Heart left ventricle (tissue), 16 donors: ENCODE measurements around the gene AGFG2. TPM values are rescaled to one million over a fixed set of nuclear protein-coding genes. Genes with fewer than 3 reads are reported as not detected.

ENCODE experiments used
- ATAC-seq, 4 donors: fragments of 200-7000 bp; cut with Tn5 transposase; one replicate each; pipeline ENCODE4 v1.9.1; 2020 to 2022; ENCODE audit warnings: moderate library complexity in 4 of 4, mild to moderate bottlenecking in 3 of 4, moderate number of reproducible peaks in 1 of 4
- DNase-seq, 5 donors: peaks; one replicate each; pipeline ENCODE4 v3.0.0-alpha.2; 2020
- H3K27ac ChIP-seq, 12 donors: fragments of 200-600 bp; sonication (generic) in 4 of 12; one replicate each; pipeline versions ENCODE4 v1.5.0 to v1.8.0; 2016 to 2022; ENCODE audit warnings: mild to moderate bottlenecking in 2 of 12
- H3K27me3 ChIP-seq, 9 donors: fragments of 200-600 bp; sonication (generic) in 2 of 9; one replicate each; pipeline versions ENCODE4 v1.5.1 to v1.8.0; 2016 to 2022; ENCODE audit warnings: mild to moderate bottlenecking in 3 of 9
- H3K36me3 ChIP-seq, 9 donors: fragments of 200-600 bp; sonication (generic) in 2 of 9; one replicate each; pipeline versions ENCODE4 v1.5.0 to v1.8.0; 2018 to 2022; ENCODE audit warnings: mild to moderate bottlenecking in 2 of 9
- H3K4me1 ChIP-seq, 12 donors: fragments of 200-600 bp; sonication (generic) in 4 of 12; one replicate each; pipeline versions ENCODE4 v1.5.0 to v1.8.0; 2016 to 2022; ENCODE audit warnings: mild to moderate bottlenecking in 3 of 12
- H3K4me3 ChIP-seq, 12 donors: fragments of 200-600 bp; sonication (generic) in 4 of 12; one replicate each; pipeline versions ENCODE4 v1.5.0 to v1.8.0; 2017 to 2022; ENCODE audit warnings: mild to moderate bottlenecking in 9 of 12, moderate library complexity in 4 of 12
- H3K9me3 ChIP-seq, 12 donors: fragments of 200-600 bp; sonication (generic) in 4 of 12; one replicate each; pipeline versions ENCODE4 v1.5.0 to v1.8.0; 2016 to 2022; ENCODE audit warnings: mild to moderate bottlenecking in 1 of 12
- POLR2A ChIP-seq, 2 donors: fragments of 450-650 bp; IDR thresholded peaks; one replicate each; pipeline ENCODE4 v1.6.1; 2017; ENCODE audit warnings: antibody characterized with exemption in 2 of 2, mild to moderate bottlenecking in 2 of 2, moderate library complexity in 2 of 2
- WGBS, 4 donors: extraction: QIAGEN DNeasy Blood & Tissue Kit in 2 of 4; methylation state at CpG; one replicate each; pipeline versions ENCODE4 v1.1.5 to v1.1.7; 2013 to 2018; 5-methylcytosine and 5-hydroxymethylcytosine counted together
- intact Hi-C, 10 donors: fragments of 100-400 bp; cut with DNase I; formaldehyde crosslinking; loops; one replicate each; pipeline versions ENCODE4 v1.11.1 to v1.14.2; 2022
- polyA plus RNA-seq, 2 donors: library from polyadenylated mRNA; stranded (reverse); fragments of 200-250 nt; gene quantifications; one replicate each; pipeline ENCODE4 v1.2.3, GENCODE V29; 2013
- total RNA-seq, 9 donors: library from RNA; depleted of rRNA in 2 of 9; stranded (reverse); fragments of >200 nt in 2 of 9; fragmentation: NEBNext Ultra II Directional in 3 of 9; extraction: Animal tissue kit (Norgen Biotek cat#: 25700) in 3 of 9; gene quantifications; one replicate each; pipeline versions ENCODE4 v1.1.0 to v1.2.4, GENCODE V29; 2016 to 2023
- TF ChIP-seq, protein P1 (sequence below), 12 donors: fragments of 200-600 bp; sonication (generic) in 4 of 12; IDR thresholded peaks; one replicate each; pipeline versions ENCODE4 v1.5.0 to v1.8.0; 2018 to 2022; ENCODE audit warnings: antibody characterized with exemption in 12 of 12, mild to moderate bottlenecking in 5 of 12
- donor health status: ischemic (EF 13 %, LVEDD 7.1; RV severe dilation, severe dysfunction).
- donor health status: healthy with polysubstance abuse.
- donor health status: DM: no; HTN: yes; CAD: no.
- donor health status: DM: no; HTN: no; CAD: no.
- donor health status: ischemic (EF 25% LVEDD 6.9; RV normal size, moderate dysfunction).
- donor health status: ischemic (EF 25% LVEDD 5.7; RV mildly dilated, moderate dysfunction).
- donor health status: healthy.
- donor health status: DM: yes; HTN: yes; CAD: no.
- donor health status: ischemic (EF 35%, LVEDD 5.7; RV mildly dilated, moderate dysfunction).
- donor health status: nonischemic (EF 11% LVEDD 7.7; RV severe dilation, severe dysfunction).
- donor health status: DM: yes; HTN: yes; CAD: no.
- donor health status: PGD.
- donor health status: ischemic (EF 29% LVEDD 5.4; RV normal size, mild dysfunction).
- donor health status: nonischemic (EF 23%, LVEDD 6.1; RV moderate dilation, normal function).

Gene AGFG2
- total and polyA plus RNA-seq, 11 donors, result 12.5 to 36.9 (median 30.8) TPM

GRCh38 chr7:100567031-100567730, 28.2 kb downstream of the AGFG2 start:
- TF ChIP-seq, protein P1, sequence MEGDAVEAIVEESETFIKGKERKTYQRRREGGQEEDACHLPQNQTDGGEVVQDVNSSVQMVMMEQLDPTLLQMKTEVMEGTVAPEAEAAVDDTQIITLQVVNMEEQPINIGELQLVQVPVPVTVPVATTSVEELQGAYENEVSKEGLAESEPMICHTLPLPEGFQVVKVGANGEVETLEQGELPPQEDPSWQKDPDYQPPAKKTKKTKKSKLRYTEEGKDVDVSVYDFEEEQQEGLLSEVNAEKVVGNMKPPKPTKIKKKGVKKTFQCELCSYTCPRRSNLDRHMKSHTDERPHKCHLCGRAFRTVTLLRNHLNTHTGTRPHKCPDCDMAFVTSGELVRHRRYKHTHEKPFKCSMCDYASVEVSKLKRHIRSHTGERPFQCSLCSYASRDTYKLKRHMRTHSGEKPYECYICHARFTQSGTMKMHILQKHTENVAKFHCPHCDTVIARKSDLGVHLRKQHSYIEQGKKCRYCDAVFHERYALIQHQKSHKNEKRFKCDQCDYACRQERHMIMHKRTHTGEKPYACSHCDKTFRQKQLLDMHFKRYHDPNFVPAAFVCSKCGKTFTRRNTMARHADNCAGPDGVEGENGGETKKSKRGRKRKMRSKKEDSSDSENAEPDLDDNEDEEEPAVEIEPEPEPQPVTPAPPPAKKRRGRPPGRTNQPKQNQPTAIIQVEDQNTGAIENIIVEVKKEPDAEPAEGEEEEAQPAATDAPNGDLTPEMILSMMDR (IDR thresholded peaks at IDR 0.05), result no peak
- no peak for TF ChIP-seq POLR2A (IDR thresholded peaks at IDR 0.05)
- 75 to 86% (median 78%) methylated on average over 11 to 12 of the region's 12 CpGs for WGBS, 4 donors
- Histone ChIP-seq H3K9me3 (no peaks in the 10 kb centered on the region), H3K27ac (no peak overlapping the region), H3K4me1 (peaks cover 0 to 26% (median 13%) of the 10 kb centered on the region in 12 donors), H3K36me3 (peaks cover 0 to 12% (median 7%) of the 10 kb centered on the region in 9 donors), H3K27me3 (no peaks in the 10 kb centered on the region), H3K4me3 (no peak overlapping the region)
- ATAC-seq, result no peak
- DNase-seq, result peak in 2 of 5 donors; percentile 15 to 58
- intact Hi-C loops, result loop anchor here in 2 of 10 donors (5.0 to 10.0 kb wide), 2 partner anchors 125 to 158 kb away; partner anchors contain the start of genes EPO (in 1 of the 2) and GIGYF1 (in 1 of the 2)

- Histone ChIP-seq H3K9me3 (no peaks in the 10 kb centered on the region), H3K36me3 (peaks cover 0 to 7% (median 4%) of the 10 kb centered on the region in 9 donors), H3K4me3 (no peak overlapping the region), H3K27me3 (no peaks in the 10 kb centered on the region), H3K27ac (no peak overlapping the region), H3K4me1 (peaks cover 0 to 26% (median 13%) of the 10 kb centered on the region in 12 donors)
- no peak for TF ChIP-seq POLR2A (IDR thresholded peaks at IDR 0.05)
- TF ChIP-seq, protein P1 (IDR thresholded peaks at IDR 0.05), result no peak
- ATAC-seq (no peak), DNase-seq (peak in 1 of 5 donors; percentile 15)
- intact Hi-C loops, result loop anchor here in 2 of 10 donors (5.0 to 10.0 kb wide), 2 partner anchors 125 to 157 kb away; partner anchors contain the start of genes EPO (in 1 of the 2) and GIGYF1 (in 1 of the 2)
- WGBS, 4 donors, result 51 to 67% (median 56%) methylated on average over 3 of the region's 3 CpGs
These were observed 28.8 kb downstream of the AGFG2 start for GRCh38 chr7:100567751-100568175.

GRCh38 chr7:100568176-100568895, 29.3 kb downstream of the AGFG2 start:
- Histone ChIP-seq H3K27ac (no peak overlapping the region), H3K36me3 (peaks cover 0 to 5% (median 0%) of the 10 kb centered on the region in 9 donors), H3K4me3 (no peak overlapping the region), H3K27me3 (no peaks in the 10 kb centered on the region), H3K9me3 (no peaks in the 10 kb centered on the region), H3K4me1 (peaks cover 0 to 26% (median 13%) of the 10 kb centered on the region in 12 donors)
- intact Hi-C loops, result loop anchor here in 2 of 10 donors (5.0 to 10.0 kb wide), 2 partner anchors 124 to 156 kb away; partner anchors contain the start of genes EPO (in 1 of the 2) and GIGYF1 (in 1 of the 2)
- ATAC-seq (no peak), DNase-seq (peak in 3 of 5 donors; percentile 18 to 48 (median 27))
- TF ChIP-seq POLR2A (IDR thresholded peaks at IDR 0.05), result no peak
- TF ChIP-seq, protein P1 (IDR thresholded peaks at IDR 0.05), result no peak
- WGBS, 4 donors, result 65 to 76% (median 70%) methylated on average over 10 to 11 of the region's 11 CpGs
